SK-N-SH treated with all-trans-retinoic acid at 6 μM for 48 hours (cell line): ENCODE results near the gene NRXN3.

ENCODE experiments used
- ATAC-seq: fragments of 200-7000 bp; cut with Tn5 transposase; 3 replicates; pipeline ENCODE4 v1.9.1; 2020; ENCODE audit warnings: mild to moderate bottlenecking, moderate library complexity
- BACH2 ChIP-seq: fragments of 250-450 bp; sonication (Bioruptor Pico); IDR thresholded peaks from 2 replicates; pipeline ENCODE4 v1.9.0; 2021; ENCODE audit warnings: mild to moderate bottlenecking, borderline replicate concordance
- CSDC2 ChIP-seq: fragments of 250-450 bp; sonication (Bioruptor Pico); IDR thresholded peaks from 2 replicates; pipeline ENCODE4 v1.5.0; 2020; ENCODE audit warnings: mild to moderate bottlenecking, moderate library complexity
- ESRRG ChIP-seq: fragments of 250-450 bp; sonication (Bioruptor Pico); IDR thresholded peaks from 2 replicates; pipeline ENCODE4 v1.6.1; 2021; ENCODE audit warnings: mild to moderate bottlenecking
- GLIS3 ChIP-seq: fragments of 250-450 bp; sonication (Bioruptor Pico); IDR thresholded peaks from 2 replicates; pipeline ENCODE4 v1.5.0; 2020; ENCODE audit warnings: mild to moderate bottlenecking, moderate library complexity
- OSR1 ChIP-seq: fragments of 250-450 bp; sonication (Bioruptor Pico); IDR thresholded peaks from 2 replicates; pipeline ENCODE4 v1.8.0; 2022; ENCODE audit warnings: moderate library complexity, mild to moderate bottlenecking, inconsistent platforms
- PATZ1 ChIP-seq: fragments of 250-450 bp; sonication (Bioruptor Pico); IDR thresholded peaks from 2 replicates; pipeline ENCODE4 v1.8.0; 2020; ENCODE audit warnings: mild to moderate bottlenecking, moderate library complexity, borderline replicate concordance
- RARB ChIP-seq: fragments of 250-450 bp; sonication (Bioruptor Pico); IDR thresholded peaks from 2 replicates; pipeline ENCODE4 v1.8.0; 2021; ENCODE audit warnings: mild to moderate bottlenecking, moderate library complexity
- SNAI2 ChIP-seq: fragments of 250-450 bp; sonication (Bioruptor Pico); IDR thresholded peaks from 2 replicates; pipeline ENCODE4 v1.5.0; 2020; ENCODE audit warnings: mild to moderate bottlenecking, moderate library complexity
- TCF4 ChIP-seq: fragments of 250-450 bp; sonication (Bioruptor Pico); IDR thresholded peaks from 2 replicates; pipeline ENCODE4 v1.8.0; 2021; ENCODE audit warnings: mild to moderate bottlenecking, moderate library complexity, borderline replicate concordance
- TOX ChIP-seq: fragments of 250-450 bp; sonication (Bioruptor Pico); IDR thresholded peaks from 2 replicates; pipeline ENCODE4 v1.8.0; 2021; ENCODE audit warnings: mild to moderate bottlenecking, moderate library complexity, borderline replicate concordance
- ZC3H10 ChIP-seq: fragments of 250-450 bp; sonication (Bioruptor Pico); IDR thresholded peaks from 2 replicates; pipeline ENCODE4 v1.5.1; 2021; ENCODE audit warnings: mild to moderate bottlenecking, moderate library complexity
- ZFP3 ChIP-seq: fragments of 250-450 bp; sonication (Bioruptor Pico); IDR thresholded peaks from 2 replicates; pipeline ENCODE4 v1.5.0; 2020; ENCODE audit warnings: mild to moderate bottlenecking, moderate library complexity
- ZFP30 ChIP-seq: fragments of 450-650 bp; formaldehyde crosslinking; IDR thresholded peaks from 2 replicates; pipeline ENCODE4 v1.5.0; 2022; ENCODE audit warnings: mild to moderate bottlenecking, moderate library complexity
- ZNF565 ChIP-seq: fragments of 450-650 bp; formaldehyde crosslinking; conservative IDR thresholded peaks from 2 replicates; pipeline ENCODE4 v1.5.0; 2020; ENCODE audit warnings: low read depth, mild to moderate bottlenecking, moderate library complexity
- ZNF70 ChIP-seq: fragments of 450-650 bp; formaldehyde crosslinking; IDR thresholded peaks from 2 replicates; pipeline ENCODE4 v1.5.0; 2020; ENCODE audit warnings: mild to moderate bottlenecking, moderate library complexity
- ZNF8 ChIP-seq: fragments of 450-650 bp; formaldehyde crosslinking; IDR thresholded peaks from 2 replicates; pipeline ENCODE4 v1.5.0; 2020; ENCODE audit warnings: mild to moderate bottlenecking, moderate library complexity
- TF ChIP-seq, protein P1 (sequence below): fragments of 250-450 bp; sonication (Bioruptor Pico); IDR thresholded peaks from 2 replicates; pipeline ENCODE4 v1.5.1; 2020; ENCODE audit warnings: low read depth, mild to moderate bottlenecking, moderate library complexity
- TF ChIP-seq, protein P2 (sequence below): fragments of 250-450 bp; sonication (Bioruptor Pico); IDR thresholded peaks from 2 replicates; pipeline ENCODE4 v1.5.1; 2021; ENCODE audit warnings: mild to moderate bottlenecking, moderate library complexity
- TF ChIP-seq, protein P3 (sequence below): fragments of 250-450 bp; sonication (Bioruptor Pico); IDR thresholded peaks from 2 replicates; pipeline ENCODE4 v1.5.0; 2020; ENCODE audit warnings: mild to moderate bottlenecking, moderate library complexity
- TF ChIP-seq, protein P4 (sequence below): fragments of 250-450 bp; sonication (Bioruptor Pico); IDR thresholded peaks from 2 replicates; pipeline ENCODE4 v1.8.0; 2021; ENCODE audit warnings: low read depth, mild to moderate bottlenecking, moderate library complexity, borderline replicate concordance

The NRXN3 gene

GRCh38 chr14:79415726-79416125, 1245.6 kb downstream of the NRXN3 start (continued):
- TF ChIP-seq, protein P1, sequence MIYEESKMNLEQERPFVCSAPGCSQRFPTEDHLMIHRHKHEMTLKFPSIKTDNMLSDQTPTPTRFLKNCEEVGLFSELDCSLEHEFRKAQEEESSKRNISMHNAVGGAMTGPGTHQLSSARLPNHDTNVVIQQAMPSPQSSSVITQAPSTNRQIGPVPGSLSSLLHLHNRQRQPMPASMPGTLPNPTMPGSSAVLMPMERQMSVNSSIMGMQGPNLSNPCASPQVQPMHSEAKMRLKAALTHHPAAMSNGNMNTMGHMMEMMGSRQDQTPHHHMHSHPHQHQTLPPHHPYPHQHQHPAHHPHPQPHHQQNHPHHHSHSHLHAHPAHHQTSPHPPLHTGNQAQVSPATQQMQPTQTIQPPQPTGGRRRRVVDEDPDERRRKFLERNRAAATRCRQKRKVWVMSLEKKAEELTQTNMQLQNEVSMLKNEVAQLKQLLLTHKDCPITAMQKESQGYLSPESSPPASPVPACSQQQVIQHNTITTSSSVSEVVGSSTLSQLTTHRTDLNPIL (CRISPR knock-in tag): no peak
- no peak for TF ChIP-seq RARB (CRISPR knock-in tag)
- TF ChIP-seq ZFP30 (CRISPR knock-in tag): no peak
- no peak for TF ChIP-seq ZNF8 (CRISPR knock-in tag)
- TF ChIP-seq ESRRG (CRISPR knock-in tag): no peak
- TF ChIP-seq, protein P2, sequence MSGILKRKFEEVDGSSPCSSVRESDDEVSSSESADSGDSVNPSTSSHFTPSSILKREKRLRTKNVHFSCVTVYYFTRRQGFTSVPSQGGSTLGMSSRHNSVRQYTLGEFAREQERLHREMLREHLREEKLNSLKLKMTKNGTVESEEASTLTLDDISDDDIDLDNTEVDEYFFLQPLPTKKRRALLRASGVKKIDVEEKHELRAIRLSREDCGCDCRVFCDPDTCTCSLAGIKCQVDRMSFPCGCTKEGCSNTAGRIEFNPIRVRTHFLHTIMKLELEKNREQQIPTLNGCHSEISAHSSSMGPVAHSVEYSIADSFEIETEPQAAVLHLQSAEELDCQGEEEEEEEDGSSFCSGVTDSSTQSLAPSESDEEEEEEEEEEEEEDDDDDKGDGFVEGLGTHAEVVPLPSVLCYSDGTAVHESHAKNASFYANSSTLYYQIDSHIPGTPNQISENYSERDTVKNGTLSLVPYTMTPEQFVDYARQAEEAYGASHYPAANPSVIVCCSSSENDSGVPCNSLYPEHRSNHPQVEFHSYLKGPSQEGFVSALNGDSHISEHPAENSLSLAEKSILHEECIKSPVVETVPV (CRISPR knock-in tag): no peak
- TF ChIP-seq TCF4 (CRISPR knock-in tag): no peak
- no peak for TF ChIP-seq CSDC2 (CRISPR knock-in tag)
- no peak for TF ChIP-seq BACH2 (CRISPR knock-in tag)
- no peak for TF ChIP-seq ZNF70 (CRISPR knock-in tag)

- TF ChIP-seq ZFP30 (CRISPR knock-in tag): no peak
- TF ChIP-seq, protein P2 (CRISPR knock-in tag): no peak
- TF ChIP-seq, protein P1 (CRISPR knock-in tag): no peak
- TF ChIP-seq, protein P3, sequence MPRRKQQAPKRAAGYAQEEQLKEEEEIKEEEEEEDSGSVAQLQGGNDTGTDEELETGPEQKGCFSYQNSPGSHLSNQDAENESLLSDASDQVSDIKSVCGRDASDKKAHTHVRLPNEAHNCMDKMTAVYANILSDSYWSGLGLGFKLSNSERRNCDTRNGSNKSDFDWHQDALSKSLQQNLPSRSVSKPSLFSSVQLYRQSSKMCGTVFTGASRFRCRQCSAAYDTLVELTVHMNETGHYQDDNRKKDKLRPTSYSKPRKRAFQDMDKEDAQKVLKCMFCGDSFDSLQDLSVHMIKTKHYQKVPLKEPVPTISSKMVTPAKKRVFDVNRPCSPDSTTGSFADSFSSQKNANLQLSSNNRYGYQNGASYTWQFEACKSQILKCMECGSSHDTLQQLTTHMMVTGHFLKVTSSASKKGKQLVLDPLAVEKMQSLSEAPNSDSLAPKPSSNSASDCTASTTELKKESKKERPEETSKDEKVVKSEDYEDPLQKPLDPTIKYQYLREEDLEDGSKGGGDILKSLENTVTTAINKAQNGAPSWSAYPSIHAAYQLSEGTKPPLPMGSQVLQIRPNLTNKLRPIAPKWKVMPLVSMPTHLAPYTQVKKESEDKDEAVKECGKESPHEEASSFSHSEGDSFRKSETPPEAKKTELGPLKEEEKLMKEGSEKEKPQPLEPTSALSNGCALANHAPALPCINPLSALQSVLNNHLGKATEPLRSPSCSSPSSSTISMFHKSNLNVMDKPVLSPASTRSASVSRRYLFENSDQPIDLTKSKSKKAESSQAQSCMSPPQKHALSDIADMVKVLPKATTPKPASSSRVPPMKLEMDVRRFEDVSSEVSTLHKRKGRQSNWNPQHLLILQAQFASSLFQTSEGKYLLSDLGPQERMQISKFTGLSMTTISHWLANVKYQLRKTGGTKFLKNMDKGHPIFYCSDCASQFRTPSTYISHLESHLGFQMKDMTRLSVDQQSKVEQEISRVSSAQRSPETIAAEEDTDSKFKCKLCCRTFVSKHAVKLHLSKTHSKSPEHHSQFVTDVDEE (CRISPR knock-in tag): no peak
- TF ChIP-seq ESRRG (CRISPR knock-in tag): no peak
- TF ChIP-seq SNAI2 (CRISPR knock-in tag): no peak
- TF ChIP-seq PATZ1 (CRISPR knock-in tag): no peak
- TF ChIP-seq ZC3H10 (CRISPR knock-in tag): no peak
- no peak for TF ChIP-seq TOX (CRISPR knock-in tag)
- no peak for ATAC-seq
Measured at GRCh38 chr14:79417961-79418360, 1247.8 kb downstream of the NRXN3 start.

GRCh38 chr14:79418649-79419415, 1248.7 kb downstream of the NRXN3 start:
- ATAC-seq: no peak
- TF ChIP-seq OSR1 (CRISPR knock-in tag) (no peak), ZNF565 (CRISPR knock-in tag) (no peak), ZFP30 (CRISPR knock-in tag) (no peak), ZFP3 (CRISPR knock-in tag) (no peak), GLIS3 (no peak), SNAI2 (CRISPR knock-in tag) (no peak)
- TF ChIP-seq, protein P1 (CRISPR knock-in tag): no peak
- TF ChIP-seq, protein P3 (CRISPR knock-in tag): no peak
- TF ChIP-seq, protein P4, sequence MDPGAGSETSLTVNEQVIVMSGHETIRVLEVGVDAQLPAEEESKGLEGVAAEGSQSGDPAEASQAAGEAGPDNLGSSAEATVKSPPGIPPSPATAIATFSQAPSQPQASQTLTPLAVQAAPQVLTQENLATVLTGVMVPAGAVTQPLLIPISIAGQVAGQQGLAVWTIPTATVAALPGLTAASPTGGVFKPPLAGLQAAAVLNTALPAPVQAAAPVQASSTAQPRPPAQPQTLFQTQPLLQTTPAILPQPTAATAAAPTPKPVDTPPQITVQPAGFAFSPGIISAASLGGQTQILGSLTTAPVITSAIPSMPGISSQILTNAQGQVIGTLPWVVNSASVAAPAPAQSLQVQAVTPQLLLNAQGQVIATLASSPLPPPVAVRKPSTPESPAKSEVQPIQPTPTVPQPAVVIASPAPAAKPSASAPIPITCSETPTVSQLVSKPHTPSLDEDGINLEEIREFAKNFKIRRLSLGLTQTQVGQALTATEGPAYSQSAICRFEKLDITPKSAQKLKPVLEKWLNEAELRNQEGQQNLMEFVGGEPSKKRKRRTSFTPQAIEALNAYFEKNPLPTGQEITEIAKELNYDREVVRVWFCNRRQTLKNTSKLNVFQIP (CRISPR knock-in tag): no peak
